HG03354 (cell line): ENCODE data around the gene HOXC11.

Source experiments
- ATAC-seq: cut with Tn5 transposase; IDR thresholded peaks from one replicate; pipeline ENCODE4 v1.9.1; 2021; ENCODE audit warnings: mild to moderate bottlenecking; ENCODE audit not compliant: unreplicated experiment, poor library complexity, severe bottlenecking

Gene HOXC11

GRCh38 chr12:54004841-54005530 lies 32.1 kb downstream of the HOXC11 start:
- no peak for ATAC-seq

DNA sequence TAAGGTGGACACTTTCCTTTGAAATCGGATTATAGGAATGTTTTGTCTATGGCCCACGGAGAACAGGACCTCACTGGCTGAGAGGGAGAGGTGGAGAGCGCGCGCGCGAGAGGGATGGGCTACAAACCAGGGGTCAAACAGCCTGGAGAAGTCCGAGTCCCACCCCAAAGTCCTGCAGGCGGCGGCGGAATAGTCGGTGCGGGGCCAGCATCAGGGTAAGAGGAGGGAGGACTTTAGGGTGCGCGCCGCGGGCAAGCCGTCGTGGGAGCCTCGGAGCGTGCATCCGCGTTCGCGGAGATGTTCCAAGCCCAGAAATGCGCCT lies 32.6 kb downstream of the HOXC11 start:
- ATAC-seq, result no peak

GRCh38 chr12:54005853-54006558 lies 33.1 kb downstream of the HOXC11 start:
- peak; percentile 78 for ATAC-seq

GRCh38 chr12:54006559-54007220 lies 33.8 kb downstream of the HOXC11 start:
- no peak for ATAC-seq

DNA sequence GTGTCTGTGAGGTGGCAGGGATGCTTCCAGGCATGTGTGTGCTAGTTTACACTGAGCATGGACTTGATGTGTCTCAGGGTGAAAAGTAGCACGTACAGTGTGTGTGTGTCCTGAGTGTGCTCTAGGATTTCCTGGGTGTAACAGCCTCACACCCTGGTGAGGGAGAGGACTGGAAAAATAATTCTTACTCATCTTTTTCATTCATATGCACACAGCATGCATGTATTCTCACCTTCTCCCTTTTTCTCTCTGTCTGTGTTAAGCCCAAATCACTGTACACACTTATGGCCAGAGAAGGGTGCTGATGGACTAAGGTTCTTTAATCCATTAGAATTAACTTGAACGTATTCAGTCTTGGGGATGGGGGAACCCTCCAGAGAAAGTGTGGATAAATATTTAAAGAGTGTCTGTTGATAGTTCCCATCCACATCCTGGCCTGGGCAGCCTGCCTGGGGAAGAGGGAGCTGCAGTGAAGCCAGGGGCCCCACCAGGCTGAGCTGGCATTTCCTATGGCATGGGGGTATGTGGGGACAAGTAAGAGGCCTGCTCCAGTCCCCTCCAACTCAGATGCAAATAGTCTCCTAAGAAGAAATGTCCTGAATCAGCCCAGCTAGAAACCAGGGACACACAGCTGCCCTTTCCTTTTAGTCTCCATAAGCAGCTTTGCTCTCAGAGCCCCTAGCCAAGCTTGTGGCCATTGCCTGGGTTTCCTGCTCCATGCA lies 34.8 kb downstream of the HOXC11 start:
- ATAC-seq, result no peak

DNA sequence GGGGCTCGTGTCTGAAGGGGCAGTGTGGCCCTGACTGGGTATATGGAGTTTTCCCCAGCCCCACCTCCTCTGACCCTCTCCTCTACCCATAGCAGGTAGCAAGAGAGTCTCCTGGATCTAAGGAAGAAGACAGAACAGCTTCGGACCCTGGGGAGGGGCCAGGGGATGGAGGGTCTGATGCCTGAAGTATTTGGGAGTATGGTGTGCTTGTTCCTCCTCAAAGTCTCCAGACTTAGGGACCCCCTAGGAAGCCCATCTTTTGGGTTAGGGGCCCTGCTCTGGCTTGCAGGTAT lies 35.3 kb downstream of the HOXC11 start:
- ATAC-seq, result no peak

GRCh38 chr12:54009171-54010052 lies 36.5 kb downstream of the HOXC11 start:
- no peak for ATAC-seq

DNA sequence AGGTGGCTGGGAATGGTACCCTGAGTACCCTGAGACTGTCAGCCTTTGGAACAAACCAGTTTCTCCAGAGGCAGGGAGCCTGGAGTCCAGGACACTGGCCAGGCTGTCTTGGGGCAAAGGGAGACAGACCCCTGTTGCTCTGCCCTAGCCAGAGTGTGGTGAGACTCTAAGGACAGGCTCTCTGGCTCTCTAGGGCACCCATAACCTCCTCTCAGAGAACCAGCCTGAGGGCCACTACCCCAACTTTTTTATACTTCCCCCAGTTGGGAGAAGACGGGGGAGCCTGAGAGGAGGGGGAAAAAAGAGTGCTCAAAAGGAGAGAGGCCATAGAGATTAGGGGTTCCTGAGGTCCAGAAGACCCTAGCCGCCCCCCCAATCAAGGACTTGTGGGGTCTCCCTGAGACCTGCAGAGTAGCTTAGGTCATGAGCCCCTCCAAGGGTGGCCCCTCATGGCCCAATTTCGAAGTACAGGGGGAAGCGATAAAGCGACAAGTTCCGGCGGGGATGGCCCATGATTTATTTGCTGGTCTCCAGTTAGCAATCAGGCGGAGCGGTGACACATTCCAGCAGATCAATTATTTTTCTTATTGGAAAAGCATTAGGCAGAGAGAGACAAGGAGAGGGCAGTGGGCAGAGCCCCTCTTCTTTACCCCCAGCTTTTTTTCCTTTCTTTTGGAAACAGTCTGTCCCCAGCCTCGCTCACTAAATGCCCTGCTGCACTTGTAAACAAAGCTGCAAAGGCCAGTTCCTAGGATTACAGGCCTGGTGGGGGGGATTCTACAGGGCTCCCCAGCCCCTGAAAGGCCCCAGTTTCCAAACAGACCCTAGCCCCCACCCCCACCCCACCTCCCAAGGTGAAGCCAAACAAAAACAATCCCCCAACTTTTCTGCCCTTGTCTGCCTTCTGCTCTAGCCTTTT lies 37.4 kb downstream of the HOXC11 start:
- no peak for ATAC-seq

DNA sequence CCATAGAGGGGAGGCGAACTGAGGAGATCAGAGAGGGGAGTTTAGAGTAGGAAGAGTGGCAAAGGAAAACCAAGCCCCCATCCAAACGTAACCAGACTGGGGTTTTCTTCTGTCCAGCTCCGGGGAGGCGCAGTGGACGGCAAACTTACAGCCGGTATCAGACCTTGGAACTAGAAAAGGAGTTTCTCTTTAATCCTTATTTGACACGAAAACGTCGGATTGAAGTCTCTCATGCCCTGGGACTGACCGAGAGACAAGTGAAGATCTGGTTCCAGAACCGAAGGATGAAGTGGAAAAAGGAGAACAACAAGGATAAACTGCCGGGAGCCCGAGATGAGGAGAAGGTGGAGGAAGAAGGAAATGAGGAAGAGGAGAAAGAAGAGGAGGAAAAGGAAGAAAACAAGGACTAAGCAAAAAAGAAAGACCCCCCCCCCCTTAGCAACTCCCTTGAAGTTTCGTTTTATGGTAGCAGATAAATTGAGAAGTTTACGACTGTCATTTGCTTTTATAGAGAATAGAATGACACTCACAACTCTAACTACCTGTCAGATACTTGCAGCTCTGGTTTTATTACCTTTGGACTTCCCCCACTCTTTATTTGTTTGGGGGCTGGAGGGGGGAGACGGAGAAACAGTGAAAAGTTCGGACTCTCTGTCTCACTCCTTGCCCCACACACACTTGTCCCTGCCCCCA lies 38.2 kb downstream of the HOXC11 start:
- ATAC-seq, result no peak

DNA sequence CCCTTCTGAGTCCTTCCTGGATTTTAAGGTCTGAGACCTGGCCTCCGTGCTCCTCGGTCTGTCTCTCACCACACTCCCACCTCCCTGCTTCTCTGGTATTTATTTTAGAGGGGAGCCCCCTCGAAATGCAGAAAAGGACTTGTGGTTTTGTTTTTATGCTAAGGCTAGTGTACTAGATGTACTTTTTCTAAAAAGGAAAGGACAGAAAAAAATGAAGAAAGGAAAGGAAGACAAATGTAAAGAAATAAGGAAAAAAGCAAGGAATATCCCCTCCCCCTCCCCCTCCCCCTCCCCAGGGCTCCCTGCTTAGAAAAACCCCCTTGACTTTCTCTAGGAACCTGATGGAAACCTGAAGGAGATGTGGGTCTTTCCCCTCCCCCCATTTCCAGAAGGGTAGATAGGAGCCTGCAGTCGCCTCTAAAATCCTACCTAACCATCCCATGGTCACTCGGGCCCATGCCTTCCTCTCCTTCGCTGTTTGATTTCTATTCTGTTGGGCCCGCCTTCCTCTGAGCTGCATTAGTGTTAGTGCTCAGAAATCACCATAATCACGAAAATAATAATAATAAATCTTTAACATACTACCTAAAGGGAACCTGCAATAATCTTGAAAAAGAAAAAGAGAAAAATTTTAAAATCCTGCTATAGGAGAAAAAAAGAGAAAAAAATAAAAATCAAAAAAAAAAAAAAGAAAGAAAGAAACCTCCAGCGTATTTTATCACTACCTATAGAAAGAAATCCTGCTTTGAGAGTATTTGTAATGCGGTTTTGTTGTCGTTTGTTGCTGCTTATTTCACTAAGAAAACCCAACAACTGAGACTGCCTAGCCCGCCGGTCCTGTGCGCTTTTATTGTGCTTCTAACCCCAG lies 39.0 kb downstream of the HOXC11 start:
- ATAC-seq, result no peak

GRCh38 chr12:54012631-54013409 lies 39.9 kb downstream of the HOXC11 start:
- no peak for ATAC-seq

DNA sequence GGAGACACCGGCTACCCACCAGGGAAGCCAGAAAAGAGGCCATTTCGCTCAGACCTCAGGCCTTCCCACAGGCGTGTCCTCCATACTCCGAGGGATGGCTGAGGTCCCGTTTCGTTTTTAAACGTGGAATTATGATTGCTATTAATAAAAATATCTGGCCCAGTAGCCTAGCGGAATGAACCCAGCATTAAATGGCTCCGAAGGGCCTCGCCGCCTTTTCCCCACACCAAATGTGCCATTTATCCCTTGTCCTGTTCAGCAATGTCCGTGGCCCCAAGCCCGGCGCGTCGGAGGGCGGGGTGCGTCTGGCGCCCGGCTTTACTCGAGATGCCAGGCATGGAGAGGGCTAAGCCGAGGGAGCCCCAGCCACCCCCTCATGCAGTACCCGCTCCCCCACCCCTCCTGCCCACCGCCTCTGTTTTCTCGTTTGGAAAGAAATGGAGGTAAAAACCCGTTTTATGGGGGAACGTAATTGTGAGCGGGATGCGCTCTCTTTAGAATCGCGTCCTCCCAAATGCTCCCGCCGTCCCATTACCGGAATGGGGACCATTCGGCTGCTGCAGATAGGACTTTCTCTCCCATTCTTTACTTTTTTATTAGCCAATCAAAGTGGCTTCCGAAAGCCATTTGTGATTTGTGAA lies 41.6 kb downstream of the HOXC11 start:
- no peak for ATAC-seq

- no peak for ATAC-seq
Measured at GRCh38 chr12:54015018-54015931, 42.3 kb downstream of the HOXC11 start.

- ATAC-seq, result no peak
Measured at GRCh38 chr12:54016051-54016450, 43.1 kb downstream of the HOXC11 start.

DNA sequence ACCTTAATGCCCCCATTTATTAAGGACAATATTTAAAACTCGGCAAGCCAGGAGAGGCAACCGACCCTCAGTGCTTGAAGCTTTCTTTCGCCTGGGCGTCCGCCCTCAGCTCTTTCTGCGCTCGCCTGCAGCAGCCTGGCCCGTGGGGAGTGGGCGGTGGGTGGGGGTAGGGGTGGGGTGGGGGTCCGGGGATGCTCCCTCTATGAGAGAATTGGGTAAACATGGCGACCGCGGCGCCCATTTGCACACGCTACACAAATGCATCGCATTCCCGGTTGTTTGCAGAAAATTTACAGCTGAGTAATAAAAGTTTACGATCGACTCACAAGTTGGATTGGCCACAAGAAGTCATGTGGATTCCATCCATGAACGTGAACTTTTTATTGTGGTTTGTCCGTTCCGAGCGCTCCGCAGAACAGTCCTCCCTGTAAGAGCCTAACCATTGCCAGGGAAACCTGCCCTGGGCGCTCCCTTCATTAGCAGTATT lies 43.6 kb downstream of the HOXC11 start:
- ATAC-seq, result no peak
